Liver (tissue), 9 donors: ENCODE results near the gene CD248. TPM values are rescaled to one million over a fixed set of nuclear protein-coding genes. Genes with fewer than 3 reads are reported as not detected.

Experiments used
- DNase-seq: peaks from one replicate; pipeline ENCODE4 v3.0.0-alpha.2; 2017; ENCODE audit warnings: low spot score
- H3K27ac ChIP-seq, 2 donors: one replicate each; pipeline ENCODE4 v1.7.0; 2013; ENCODE audit warnings: inconsistent platforms in 2 of 2, low read length in 2 of 2, control low read depth in 1 of 2, low read depth in 1 of 2, mild to moderate bottlenecking in 1 of 2
- H3K27me3 ChIP-seq, 4 donors: one replicate each; pipeline versions ENCODE4 v1.6.1 to v1.7.0; 2013; ENCODE audit warnings: low read length in 3 of 4, inconsistent platforms in 1 of 4, mild to moderate bottlenecking in 1 of 4, moderate library complexity in 1 of 4; ENCODE audit not compliant: control insufficient read depth in 4 of 4, insufficient read depth in 4 of 4
- H3K36me3 ChIP-seq, 4 donors: one replicate each; pipeline versions ENCODE4 v1.6.1 to v1.7.0; 2013; ENCODE audit warnings: low read length in 3 of 4, mild to moderate bottlenecking in 3 of 4, low read depth in 1 of 4, moderate library complexity in 1 of 4; ENCODE audit not compliant: control insufficient read depth in 4 of 4, insufficient read depth in 3 of 4
- H3K4me1 ChIP-seq, 4 donors: one replicate each; pipeline versions ENCODE4 v1.6.1 to v1.7.0; 2013; ENCODE audit warnings: low read length in 3 of 4, mild to moderate bottlenecking in 3 of 4, moderate library complexity in 1 of 4; ENCODE audit not compliant: control insufficient read depth in 4 of 4, insufficient read depth in 4 of 4
- H3K4me3 ChIP-seq, 3 donors: one replicate each; pipeline versions ENCODE4 v1.6.1 to v1.7.0; 2013; ENCODE audit warnings: low read length in 3 of 3, control low read depth in 1 of 3, low read depth in 1 of 3, mild to moderate bottlenecking in 1 of 3
- H3K9ac ChIP-seq, 2 donors: one replicate each; pipeline ENCODE4 v1.7.0; 2013; ENCODE audit warnings: low read length in 2 of 2, mild to moderate bottlenecking in 2 of 2, moderate library complexity in 2 of 2, control low read depth in 1 of 2, low read depth in 1 of 2
- H3K9me3 ChIP-seq, 4 donors: one replicate each; pipeline versions ENCODE4 v1.6.1 to v1.7.0; 2013; ENCODE audit warnings: low read length in 3 of 4; ENCODE audit not compliant: control insufficient read depth in 4 of 4
- ATF3 ChIP-seq: IDR thresholded peaks from 2 replicates; pipeline ENCODE4 v1.6.1; 2016; ENCODE audit warnings: antibody characterized with exemption
- EGR1 ChIP-seq, 2 donors: IDR thresholded peaks; 2 replicates each; pipeline ENCODE4 v1.6.1; 2016 to 2018; ENCODE audit warnings: antibody characterized with exemption in 2 of 2, low read depth in 2 of 2
- FOXA1 ChIP-seq: IDR thresholded peaks from 2 replicates; pipeline ENCODE4 v1.6.1; 2016; ENCODE audit warnings: antibody characterized with exemption
- FOXA2 ChIP-seq: IDR thresholded peaks from 2 replicates; pipeline ENCODE4 v1.6.1; 2016; ENCODE audit warnings: antibody characterized with exemption
- GABPA ChIP-seq, 2 donors: IDR thresholded peaks in 1 of 2; conservative IDR thresholded peaks in 1 of 2; 2 replicates each; pipeline ENCODE4 v1.6.1; 2016; ENCODE audit warnings: antibody characterized with exemption in 2 of 2, mild to moderate bottlenecking in 1 of 2, moderate library complexity in 1 of 2
- HNF4A ChIP-seq, 2 donors: conservative IDR thresholded peaks; 2 replicates each; pipeline ENCODE4 v1.6.1; 2016; ENCODE audit warnings: antibody characterized with exemption in 2 of 2, mild to moderate bottlenecking in 2 of 2
- HNF4G ChIP-seq: IDR thresholded peaks from 2 replicates; pipeline ENCODE4 v1.6.1; 2016; ENCODE audit warnings: antibody characterized with exemption
- JUND ChIP-seq, 2 donors: IDR thresholded peaks; 2 replicates each; pipeline ENCODE4 v1.6.1; 2016; ENCODE audit warnings: antibody characterized with exemption in 2 of 2
- MAX ChIP-seq: IDR thresholded peaks from 2 replicates; pipeline ENCODE4 v1.6.1; 2016; ENCODE audit warnings: antibody characterized with exemption
- NR2F2 ChIP-seq: IDR thresholded peaks from 2 replicates; pipeline ENCODE4 v1.6.1; 2016; ENCODE audit warnings: antibody characterized with exemption
- RAD21 ChIP-seq, 2 donors: IDR thresholded peaks; 2 replicates each; pipeline ENCODE4 v1.6.1; 2016; ENCODE audit warnings: antibody characterized with exemption in 2 of 2, mild to moderate bottlenecking in 2 of 2
- REST ChIP-seq: IDR thresholded peaks from 2 replicates; pipeline ENCODE4 v1.6.1; 2016; ENCODE audit warnings: antibody characterized with exemption, mild to moderate bottlenecking
- RXRA ChIP-seq, 2 donors: IDR thresholded peaks; 2 replicates each; pipeline ENCODE4 v1.6.1; 2017 to 2018; ENCODE audit warnings: antibody characterized with exemption in 2 of 2, mild to moderate bottlenecking in 1 of 2
- SP1 ChIP-seq: IDR thresholded peaks from 2 replicates; pipeline ENCODE4 v1.6.1; 2018; ENCODE audit warnings: antibody characterized with exemption, mild to moderate bottlenecking
- TAF1 ChIP-seq: conservative IDR thresholded peaks from 2 replicates; pipeline ENCODE4 v1.6.1; 2016; ENCODE audit warnings: antibody characterized with exemption, mild to moderate bottlenecking
- YY1 ChIP-seq: IDR thresholded peaks from 2 replicates; pipeline ENCODE4 v1.6.1; 2016; ENCODE audit warnings: antibody characterized with exemption, mild to moderate bottlenecking
- ZBTB33 ChIP-seq: IDR thresholded peaks from 2 replicates; pipeline ENCODE4 v1.6.1; 2016; ENCODE audit warnings: antibody characterized with exemption
- WGBS: extraction: QIAGEN DNeasy Blood & Tissue Kit; methylation state at CpG from one replicate; pipeline ENCODE4 v1.1.7; 2013; 5-methylcytosine and 5-hydroxymethylcytosine counted together
- polyA plus RNA-seq, 2 donors: library from polyadenylated mRNA; stranded (reverse) in 1 of 2; unstranded in 1 of 2; fragments of 200-250 nt in 1 of 2; fragments of >200 nt in 1 of 2; fragmentation: Nextera tagmentation in 1 of 2; extraction: Ambion mirVana in 1 of 2; gene quantifications; one replicate each; pipeline versions ENCODE4 v1.2.1 to v1.2.3, GENCODE V29; 2013 to 2015
- total RNA-seq, 2 donors: library from RNA; depleted of rRNA; stranded (reverse); fragments of >200 nt; gene quantifications; one replicate each; pipeline ENCODE4 v1.2.3, GENCODE V29; 2014
- TF ChIP-seq, protein P1 (sequence below): fragments of 150-350 bp; IDR thresholded peaks from 2 replicates; pipeline ENCODE4 v1.5.1; 2017; ENCODE audit warnings: improper control_type of control experiment, low read depth, low read length; ENCODE audit not compliant: missing input control
- donor health status: healthy.
- donor health status: healthy.
- donor health status: healthy.
- donor health status: healthy.
- donor health status: healthy.

CD248 gene
- total and polyA plus RNA-seq, 4 donors: 0.64 to 3.0 (median 1.2) TPM

- TF ChIP-seq TAF1: no peak
- TF ChIP-seq HNF4A (conservative IDR thresholded peaks at IDR 0.05): no peak
- TF ChIP-seq NR2F2: no peak
- no peak for TF ChIP-seq JUND (IDR thresholded peaks at IDR 0.05)
- no peak for TF ChIP-seq MAX
- TF ChIP-seq RXRA (IDR thresholded peaks at IDR 0.05): no peak
- no peak for TF ChIP-seq ATF3
- TF ChIP-seq, protein P1, sequence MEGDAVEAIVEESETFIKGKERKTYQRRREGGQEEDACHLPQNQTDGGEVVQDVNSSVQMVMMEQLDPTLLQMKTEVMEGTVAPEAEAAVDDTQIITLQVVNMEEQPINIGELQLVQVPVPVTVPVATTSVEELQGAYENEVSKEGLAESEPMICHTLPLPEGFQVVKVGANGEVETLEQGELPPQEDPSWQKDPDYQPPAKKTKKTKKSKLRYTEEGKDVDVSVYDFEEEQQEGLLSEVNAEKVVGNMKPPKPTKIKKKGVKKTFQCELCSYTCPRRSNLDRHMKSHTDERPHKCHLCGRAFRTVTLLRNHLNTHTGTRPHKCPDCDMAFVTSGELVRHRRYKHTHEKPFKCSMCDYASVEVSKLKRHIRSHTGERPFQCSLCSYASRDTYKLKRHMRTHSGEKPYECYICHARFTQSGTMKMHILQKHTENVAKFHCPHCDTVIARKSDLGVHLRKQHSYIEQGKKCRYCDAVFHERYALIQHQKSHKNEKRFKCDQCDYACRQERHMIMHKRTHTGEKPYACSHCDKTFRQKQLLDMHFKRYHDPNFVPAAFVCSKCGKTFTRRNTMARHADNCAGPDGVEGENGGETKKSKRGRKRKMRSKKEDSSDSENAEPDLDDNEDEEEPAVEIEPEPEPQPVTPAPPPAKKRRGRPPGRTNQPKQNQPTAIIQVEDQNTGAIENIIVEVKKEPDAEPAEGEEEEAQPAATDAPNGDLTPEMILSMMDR: no peak
- TF ChIP-seq SP1: no peak
- TF ChIP-seq FOXA1: no peak
- TF ChIP-seq YY1: no peak
- no peak for TF ChIP-seq HNF4G
- no peak overlapping the region for H3K4me3 ChIP-seq
- H3K27me3 ChIP-seq: no peaks in the 10 kb centered on the region
- no peak overlapping the region for H3K27ac ChIP-seq
- H3K4me1 ChIP-seq: peaks cover 4 to 29% (median 17%) of the 10 kb centered on the region in 4 donors
- WGBS: 28% methylated on average over 20 of the region's 20 CpGs
- no peak for DNase-seq
- H3K36me3 ChIP-seq: peaks cover 0 to 5% (median 4%) of the 10 kb centered on the region in 4 donors
- H3K9me3 ChIP-seq: no peaks in the 10 kb centered on the region
- no peak overlapping the region for H3K9ac ChIP-seq
Measured at GRCh38 chr11:66281776-66282467, 34.9 kb downstream of the CD248 start.

DNA sequence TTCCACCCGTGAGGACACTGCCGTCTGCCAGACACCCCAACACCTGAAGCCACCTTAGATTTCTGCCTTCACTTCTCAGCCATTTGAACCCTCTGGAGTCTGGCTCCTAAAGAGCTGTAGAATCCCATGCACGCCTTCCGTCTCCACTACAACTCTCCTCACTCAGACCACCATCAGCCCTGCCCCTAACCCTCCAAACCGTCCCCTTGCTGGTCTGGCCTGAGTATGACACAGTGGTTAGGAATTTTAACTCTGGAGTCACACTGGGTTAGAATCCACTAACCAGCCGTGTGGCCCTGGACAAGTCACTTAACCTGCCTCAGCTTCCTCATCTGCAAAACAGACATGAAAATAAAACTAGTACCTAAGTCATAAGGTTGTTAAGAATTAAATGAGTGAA lies 35.8 kb downstream of the CD248 start:
- TF ChIP-seq ZBTB33 (no peak), REST (no peak), GABPA (IDR thresholded peaks at IDR 0.05 in 1 of 2, conservative IDR thresholded peaks at IDR 0.05 in 1 of 2) (no peak), FOXA2 (no peak), NR2F2 (no peak), YY1 (no peak), EGR1 (IDR thresholded peaks at IDR 0.05; ENCODE audit: low read depth in 2 of 2) (no peak), SP1 (no peak), FOXA1 (no peak), HNF4A (conservative IDR thresholded peaks at IDR 0.05) (no peak), RAD21 (IDR thresholded peaks at IDR 0.05) (no peak), ATF3 (no peak), RXRA (IDR thresholded peaks at IDR 0.05) (no peak), MAX (no peak), HNF4G (no peak), JUND (IDR thresholded peaks at IDR 0.05) (no peak), TAF1 (no peak)
- TF ChIP-seq, protein P1: no peak
- Histone ChIP-seq H3K27ac (no peak overlapping the region), H3K4me3 (no peak overlapping the region), H3K9ac (no peak overlapping the region), H3K9me3 (no peaks in the 10 kb centered on the region), H3K36me3 (peaks cover 0 to 11% (median 7%) of the 10 kb centered on the region in 4 donors), H3K27me3 (no peaks in the 10 kb centered on the region), H3K4me1 (peaks cover 4 to 21% (median 14%) of the 10 kb centered on the region in 4 donors)
- WGBS: 94% methylated on average over 6 of the region's 6 CpGs
- DNase-seq: no peak
